Stimulated activated CD8-positive, alpha-beta memory T cell treated with anti-CD3 and anti-CD28 coated beads, Interleukin-2, amount 100 ng/mL, for 48 hours (primary cell): Measurements from ENCODE around the gene ZFR2.

Experiments used
- DNase-seq, 2 donors: peaks; one replicate each; pipeline ENCODE4 v3.0.0-alpha.2; 2020; ENCODE audit warnings: low read depth in 2 of 2

ZFR2 gene

DNA sequence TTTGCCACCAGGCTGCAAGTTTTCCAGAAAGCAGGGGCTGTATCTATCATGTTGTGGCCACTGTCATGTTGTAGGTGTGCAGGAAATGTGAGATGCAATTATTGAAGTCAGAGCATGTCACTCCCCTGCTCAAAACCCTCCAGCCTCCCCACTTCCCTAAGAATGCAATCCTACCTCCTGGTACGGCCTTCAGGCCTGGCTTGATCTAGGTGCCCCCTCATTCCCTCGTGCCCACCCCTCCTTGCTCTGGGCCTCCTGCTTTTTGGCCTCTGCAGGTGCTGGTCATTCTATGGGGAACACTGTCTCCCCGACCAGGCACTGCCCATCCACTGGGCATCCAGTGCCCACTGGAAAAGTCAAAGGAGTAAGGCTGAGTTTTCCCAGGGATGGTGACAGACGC, 54.2 kb downstream of the ZFR2 start:
- no peak for DNase-seq

DNA sequence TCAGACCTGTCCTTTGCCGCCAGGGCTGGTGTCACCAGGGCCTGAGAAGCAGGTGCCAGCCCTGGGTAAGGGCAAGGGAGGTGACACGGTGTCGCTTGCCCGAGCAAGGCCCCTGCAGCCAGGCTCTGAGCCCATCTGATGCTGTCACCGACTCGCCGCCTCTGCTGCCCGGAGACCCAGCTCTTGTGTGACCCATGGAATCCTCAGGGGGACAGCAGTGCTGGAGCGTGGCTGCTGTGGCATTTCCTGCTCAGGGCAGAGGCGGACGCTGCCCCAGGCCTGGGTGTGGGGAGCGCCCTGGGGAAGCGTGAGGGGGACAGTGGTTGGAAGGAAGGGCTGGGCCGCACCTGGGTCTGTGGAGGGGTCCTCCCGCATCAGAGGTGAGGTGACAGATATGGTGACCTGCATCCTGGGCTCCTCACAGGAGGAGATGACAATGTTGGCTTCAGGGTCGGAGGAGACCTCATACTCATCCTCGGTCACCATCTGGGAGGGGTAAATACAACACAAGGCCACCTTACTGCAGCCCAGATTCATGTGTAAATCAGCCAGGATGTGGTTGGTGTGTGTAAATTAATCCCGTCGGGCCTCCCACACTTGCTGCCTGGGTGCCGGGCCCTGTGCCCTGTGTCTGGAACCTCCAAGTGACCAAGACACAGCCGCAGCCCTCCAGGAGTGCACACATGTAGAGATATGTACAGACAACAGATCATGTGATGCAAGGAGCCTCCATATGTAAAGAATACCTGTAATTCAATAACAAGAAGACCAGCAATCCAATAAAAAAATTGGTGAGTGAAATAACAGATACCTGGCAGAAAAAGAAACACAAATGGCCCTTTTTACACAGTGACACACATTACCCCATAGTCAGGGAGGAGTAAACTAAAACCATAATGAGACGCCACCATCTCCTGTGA, 55.1 kb downstream of the ZFR2 start:
- no peak for DNase-seq

DNA sequence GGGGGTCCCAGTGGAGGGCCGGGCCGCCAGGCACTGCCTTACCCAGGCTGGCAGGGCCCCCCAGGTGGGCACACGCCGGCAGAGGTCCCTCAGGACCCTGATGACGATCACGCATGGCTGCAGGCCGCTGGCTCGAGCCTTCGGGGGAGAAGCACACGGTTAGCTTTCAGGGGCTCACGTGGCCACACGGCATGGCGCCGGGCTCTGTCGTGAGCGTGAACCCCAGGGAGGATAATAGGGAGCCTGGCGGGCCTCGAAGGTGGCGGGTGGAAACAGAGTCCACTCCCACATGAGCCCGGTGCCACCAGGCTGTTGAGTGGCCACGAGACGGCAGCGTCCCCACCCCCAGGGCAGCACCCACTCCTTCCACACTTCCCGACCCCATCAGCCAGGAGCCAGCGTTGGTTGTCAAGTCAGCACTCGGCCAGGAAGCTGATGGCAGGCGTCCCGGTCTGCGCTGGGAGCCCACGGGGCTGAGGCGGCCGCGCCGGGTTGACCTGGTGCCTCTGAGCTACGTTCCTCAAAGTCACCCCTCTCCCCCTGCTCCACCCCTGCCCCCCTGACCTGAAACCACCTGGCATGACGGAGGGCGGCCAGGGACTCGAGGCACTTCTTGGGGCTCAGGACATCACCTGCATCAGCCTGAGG, 58.0 kb downstream of the ZFR2 start:
- no peak for DNase-seq

DNA sequence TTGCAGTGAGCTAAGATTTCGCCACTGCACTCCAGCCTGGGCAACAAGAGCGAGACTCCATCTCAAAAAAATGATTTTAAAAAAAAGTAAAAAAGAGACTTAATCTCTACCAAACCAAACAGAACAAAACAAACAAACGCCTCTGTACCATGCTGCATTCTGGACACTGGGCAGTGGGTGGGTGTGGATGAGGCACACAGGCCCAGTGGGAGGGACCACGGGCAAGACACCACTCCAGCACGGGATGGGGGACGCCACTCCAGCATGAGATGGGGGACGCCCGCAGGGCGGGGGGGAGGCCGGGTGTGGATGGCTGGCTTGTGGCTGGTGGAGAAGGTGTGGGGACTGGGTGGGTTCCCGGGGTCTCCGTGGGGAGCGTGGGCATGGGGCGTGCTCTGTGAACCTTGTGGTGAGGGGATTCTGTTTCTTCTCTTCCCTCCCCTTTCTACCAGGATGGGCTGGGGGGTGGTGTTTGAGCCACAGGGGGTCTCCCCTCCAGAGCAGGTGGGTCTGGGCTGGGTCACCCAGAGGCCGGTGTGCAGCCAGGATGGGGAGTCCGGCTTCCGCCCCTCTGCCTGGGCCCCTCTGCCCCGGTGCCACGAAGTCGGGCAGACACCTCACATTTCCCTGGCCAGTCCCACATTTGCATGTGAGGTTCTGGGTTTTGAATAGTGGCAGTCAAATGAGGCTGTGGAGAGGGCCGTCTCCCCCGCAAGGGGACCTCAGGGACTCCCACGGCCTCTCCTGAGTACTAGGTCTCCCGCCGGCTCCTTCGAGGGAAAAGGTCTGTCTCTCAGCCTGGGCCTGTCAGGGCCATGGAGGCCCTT, 58.7 kb downstream of the ZFR2 start:
- DNase-seq, result no peak

DNA sequence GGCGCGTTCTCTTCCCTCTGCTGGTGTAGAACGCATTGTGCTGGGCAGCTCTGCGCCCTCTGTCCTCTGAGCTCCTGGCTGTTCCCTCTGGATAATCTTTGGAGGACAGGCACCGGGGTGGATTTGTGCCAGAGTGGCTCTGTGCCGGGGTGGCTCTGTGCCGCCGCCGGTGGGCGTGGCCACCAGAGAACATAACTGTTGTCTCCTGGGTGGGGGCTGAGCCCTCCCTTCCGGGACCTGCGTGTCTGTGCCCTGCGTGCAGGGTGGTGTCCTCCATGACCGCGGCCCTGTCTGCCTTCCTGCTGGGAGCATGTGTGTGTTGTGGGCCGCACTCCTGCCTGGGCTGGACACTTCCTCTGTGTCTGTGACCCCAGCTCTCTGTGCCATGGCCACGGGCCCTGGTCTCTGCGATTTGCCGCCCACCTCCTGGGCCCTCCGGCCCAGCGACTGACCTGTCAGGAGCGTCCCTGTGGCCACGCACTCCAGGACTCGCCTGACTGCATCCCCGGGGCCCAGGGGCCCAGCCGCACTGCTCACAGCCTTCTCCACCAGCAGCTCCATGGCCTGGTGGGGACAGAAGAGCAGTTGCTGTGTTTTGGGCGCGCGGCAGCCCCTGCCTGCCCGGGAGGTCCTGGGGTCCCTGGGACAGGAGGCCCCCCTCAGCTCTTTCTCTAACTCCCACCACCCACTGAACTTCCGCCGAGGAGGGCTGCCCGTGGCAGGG, 60.3 kb downstream of the ZFR2 start:
- no peak for DNase-seq

DNA sequence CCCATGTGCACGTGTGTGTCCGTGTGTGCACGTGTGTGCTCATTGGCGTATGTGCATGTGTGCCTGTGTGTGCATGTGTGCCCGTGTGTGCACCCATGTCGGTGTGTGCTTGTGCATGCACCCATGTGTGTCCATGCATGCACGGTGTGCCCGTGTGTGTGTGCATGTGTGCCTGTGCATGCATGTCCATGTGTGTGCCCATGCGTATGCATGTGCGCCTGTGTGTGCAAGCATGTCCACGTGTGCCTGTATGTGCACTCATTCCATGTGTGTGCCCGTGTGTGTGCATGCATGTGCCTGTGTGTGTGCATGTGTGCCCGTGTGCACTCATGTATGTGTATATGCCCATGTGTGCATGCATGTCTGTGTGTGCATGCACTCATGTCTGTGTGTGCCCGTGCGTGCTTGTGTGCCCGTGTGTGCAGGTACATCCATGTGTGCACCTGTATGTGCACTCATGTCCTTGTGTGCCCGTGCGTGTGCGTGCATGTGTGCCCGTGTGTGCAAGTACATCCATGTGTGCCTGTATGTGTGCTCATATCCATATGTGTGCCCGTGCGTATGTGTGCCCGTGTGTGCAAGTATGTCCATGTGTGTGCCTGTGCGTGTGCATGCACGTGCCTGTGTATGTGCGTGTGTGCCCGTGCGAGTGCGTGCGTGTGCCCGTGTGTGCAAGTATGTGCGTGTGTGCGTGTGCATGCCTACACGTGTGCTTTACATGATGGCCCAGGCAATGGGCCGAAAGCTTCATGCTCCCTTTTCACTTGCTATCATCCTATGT, 61.1 kb downstream of the ZFR2 start:
- DNase-seq, result no peak

DNA sequence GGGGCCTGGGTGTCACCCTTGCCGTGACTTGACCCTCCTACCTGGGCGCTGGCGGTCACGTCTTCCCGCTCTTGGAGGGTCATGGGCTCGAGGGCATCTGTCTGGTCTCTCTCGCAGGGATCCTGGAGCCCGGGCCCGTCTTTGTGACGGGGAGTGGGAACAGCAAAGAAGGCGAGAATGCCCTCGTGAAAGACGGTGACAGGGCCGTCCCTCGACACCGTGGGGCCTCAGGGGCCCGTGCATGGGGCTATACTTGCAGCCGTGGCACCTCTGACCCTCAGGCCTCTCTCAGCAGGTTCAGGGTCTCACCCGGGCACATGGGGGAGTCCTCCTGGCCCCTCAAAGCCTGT, 61.7 kb downstream of the ZFR2 start:
- DNase-seq, result no peak

DNA sequence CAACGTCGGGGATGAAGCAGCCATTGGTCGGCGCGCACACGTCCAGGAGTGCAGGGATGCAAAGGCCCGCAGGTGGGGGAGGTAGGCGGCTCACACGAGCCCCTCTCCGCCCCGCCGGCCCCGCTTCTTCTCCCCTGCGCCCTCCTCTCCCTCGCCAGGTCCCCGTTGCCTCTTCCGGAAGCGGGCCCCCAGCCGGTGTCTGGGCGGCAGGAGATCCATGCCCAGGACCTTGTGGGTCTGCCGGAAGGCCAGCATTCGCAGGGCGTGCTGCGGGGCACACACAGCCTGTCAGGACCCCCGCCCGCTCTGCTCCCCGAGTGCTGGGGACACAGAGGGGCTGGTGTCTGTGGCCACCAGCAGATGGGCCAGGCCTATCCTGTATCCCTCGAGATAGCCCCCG, 63.0 kb downstream of the ZFR2 start:
- no peak for DNase-seq

DNA sequence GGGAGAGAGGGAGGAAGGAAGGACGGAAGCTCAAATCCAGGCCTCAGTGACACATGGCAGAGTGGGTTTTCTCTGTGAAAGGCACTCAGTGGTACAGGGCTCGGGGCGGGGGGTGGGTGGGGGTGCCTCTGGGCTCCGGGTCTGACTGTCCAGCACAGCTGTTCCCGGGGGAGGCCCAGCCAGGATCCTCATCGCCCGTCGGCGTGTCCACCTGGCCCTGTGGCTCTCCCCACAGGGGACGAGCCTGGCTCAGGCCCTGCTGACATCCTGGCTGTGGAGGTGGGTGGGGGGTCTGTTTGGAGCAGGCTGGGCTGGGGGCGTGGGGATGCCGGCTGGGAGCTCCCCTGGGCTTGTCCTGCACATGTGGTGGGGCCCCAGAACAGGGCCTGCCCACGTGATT, 64.4 kb downstream of the ZFR2 start:
- no peak for DNase-seq

DNA sequence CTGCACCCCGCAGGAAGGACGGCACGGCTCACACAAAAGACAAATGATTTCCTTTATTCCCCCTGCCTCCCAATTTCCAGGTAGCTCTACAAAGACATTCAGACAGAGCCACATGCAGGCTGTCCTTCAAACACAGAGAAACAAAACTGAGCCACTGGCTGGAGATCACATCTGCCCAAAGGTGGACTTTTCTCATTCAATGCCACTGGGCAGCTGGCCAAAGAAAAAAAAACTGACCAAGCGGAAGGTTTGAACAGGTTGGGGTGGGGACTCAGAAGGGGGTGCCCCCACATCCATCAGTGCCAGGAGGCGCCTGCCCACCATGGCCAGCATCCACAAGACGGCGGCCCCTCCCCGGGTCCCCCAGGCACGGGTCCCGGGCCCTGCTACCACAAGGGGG, 64.9 kb downstream of the ZFR2 start:
- DNase-seq, result no peak

DNA sequence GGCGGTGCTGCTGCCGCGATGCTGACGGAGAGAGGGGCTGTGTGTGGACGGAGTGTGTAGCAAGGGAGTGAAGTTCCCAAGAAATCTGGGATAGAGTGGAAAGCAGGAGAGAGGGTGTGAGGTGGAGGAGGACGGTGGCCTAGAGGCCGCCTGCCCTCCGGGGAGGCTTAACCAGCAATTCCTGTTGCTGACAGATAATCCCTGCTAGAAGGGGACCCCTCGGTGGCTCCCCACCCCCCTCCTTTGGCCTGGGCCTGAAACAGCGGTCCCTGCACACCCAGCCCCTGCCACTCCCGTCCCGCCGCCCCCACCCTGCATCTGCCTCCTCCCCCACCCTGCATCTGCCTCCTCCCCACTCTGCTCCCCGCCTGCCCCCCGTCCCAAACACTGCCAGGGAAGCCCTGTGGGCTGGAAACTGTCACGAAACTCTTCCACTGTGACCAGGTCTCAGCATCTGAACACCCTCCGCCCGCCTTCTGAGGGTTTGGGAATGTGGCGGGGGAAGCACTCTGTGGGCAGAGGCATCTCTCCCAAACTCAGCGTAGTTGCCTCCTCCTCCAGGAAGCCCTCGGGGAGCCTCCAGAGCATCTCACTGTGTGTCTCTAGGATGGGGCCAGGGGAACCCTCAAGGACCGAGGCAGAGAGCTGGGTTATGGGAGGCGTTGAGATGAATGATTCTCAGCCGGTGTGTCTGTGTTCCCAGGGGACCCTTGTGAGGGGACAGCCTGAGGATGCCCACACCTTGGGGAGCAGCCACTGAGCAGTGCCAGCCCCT, 65.5 kb downstream of the ZFR2 start:
- no peak for DNase-seq

DNA sequence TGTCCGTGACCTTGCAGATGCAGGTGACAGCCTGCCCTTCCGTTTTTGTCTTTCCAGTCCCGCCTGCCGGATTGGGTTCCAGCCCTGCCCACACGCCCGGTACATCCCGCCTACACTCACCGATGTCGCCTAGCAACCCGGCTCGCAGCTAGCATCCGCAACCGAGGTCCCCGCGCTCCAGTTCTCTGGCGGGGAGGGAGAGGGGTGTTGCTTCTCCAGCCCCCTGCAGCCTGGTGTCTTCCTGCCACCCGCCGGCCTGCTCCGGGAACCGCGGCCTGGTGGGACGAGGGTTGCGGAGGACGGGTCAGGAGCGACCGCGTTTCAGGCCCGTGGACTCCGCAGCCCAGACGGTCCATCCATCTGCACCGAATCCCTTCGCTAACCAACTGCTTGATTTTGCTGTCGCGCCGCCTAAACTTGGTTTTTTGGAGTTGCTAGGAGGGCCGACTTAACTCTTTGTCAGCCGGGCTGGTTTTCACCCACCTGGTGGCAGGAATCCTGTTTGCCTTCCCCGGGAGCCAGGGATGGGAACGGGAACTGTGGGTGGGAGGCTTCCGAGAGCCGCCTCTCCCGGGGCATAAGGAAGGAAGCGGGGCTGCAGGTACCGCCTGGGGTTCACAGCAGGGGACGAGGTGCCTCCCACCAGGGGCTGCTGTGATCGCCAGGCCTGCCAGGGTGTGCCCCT, 67.3 kb downstream of the ZFR2 start:
- DNase-seq, result peak; percentile 46 to 53

DNA sequence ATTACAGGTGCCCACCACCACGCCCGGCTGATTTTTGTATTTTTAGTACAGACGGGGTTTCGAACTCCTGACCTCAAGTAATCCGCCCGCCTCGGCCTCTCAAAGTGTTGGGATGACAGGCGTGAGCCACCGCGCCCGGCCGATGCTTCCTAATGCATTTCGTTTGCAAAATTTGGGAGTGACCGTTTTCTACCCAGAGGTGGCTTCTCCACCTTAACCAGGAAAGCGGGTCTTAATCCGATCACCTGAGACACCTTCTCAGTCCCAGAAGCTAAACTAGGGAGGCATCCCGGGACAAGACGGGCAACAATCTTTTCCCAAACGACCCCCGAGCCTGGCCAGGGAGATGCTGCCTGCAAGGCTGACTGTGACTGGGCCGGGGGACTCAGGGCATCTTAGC, 67.8 kb downstream of the ZFR2 start:
- DNase-seq, result no peak

DNA sequence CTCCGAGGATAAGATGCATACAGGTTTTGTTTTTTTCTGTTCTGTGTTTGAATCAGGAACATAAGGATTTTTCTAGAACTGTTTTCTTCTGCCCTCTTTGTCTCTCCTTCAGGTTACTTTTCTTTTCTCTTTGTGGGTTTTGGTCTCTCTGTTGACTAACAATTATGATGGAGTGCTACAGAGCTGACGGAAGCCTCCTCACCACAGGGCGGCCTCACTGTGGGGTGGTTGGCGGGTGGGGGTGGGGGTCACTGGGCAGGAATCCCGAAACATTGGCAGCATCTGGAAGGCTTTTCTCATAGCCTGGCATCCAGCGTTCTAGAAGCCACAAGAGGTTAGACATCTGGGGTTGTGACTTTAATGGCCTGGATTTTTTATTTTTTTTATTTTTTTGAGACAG, 70.7 kb downstream of the ZFR2 start:
- DNase-seq, result no peak

DNA sequence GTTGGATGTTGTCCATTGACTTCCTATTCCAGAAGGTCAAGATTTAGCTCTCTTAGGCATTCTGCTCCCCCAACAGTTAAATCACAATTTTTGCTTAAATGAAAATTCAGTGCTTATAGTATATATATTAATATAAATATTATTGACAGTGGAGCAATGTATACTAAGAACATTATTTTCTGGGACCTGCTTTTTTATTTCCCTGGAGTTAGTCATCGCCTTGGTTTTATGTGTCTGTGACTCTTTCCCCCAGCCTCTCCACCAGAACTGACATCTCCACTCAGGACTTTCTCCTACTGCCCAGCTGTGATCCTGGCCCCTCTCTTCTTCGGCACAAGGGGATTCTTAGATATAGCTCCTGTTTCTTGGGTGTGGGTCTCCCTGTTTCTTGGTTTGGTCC, 72.5 kb downstream of the ZFR2 start:
- no peak for DNase-seq

DNA sequence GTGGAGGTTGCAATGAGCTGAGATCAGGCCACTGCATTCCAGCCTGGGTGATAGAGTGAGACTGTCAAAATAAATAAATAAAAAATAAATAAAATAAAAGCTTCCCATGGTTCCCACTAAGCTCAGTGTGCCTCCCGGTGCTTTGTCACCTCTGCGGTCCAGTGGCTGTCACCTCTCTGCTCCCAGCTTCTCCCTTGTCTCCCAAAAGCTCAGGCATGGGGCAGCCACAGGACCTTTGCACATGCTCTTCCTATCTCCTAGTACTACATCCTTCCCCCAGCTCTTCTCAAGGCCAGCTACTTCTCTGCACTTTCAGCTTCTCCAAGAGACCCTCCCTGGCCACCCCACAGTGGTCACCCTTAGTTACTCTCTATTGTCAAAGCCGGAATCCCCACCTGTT, 75.0 kb downstream of the ZFR2 start:
- DNase-seq, result no peak

DNA sequence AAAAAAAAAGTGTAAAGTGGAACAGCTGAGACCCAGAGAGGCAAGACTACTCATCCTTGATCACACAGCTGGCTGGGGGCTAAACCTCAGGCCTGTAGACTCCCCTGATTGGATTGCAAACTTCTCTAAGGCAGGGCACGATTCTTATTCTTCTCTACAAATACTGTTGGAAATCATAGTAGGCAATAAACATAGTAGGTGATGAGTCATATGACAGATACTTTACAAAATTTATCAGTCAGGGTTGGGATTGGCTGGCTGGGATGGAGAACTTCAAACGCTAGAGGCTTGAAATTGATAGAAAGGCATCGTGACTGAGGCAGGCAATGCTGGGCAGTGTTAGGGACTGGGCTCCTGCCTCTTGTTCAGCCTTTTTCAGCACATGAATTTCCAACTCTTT, 76.7 kb downstream of the ZFR2 start:
- no peak for DNase-seq

DNA sequence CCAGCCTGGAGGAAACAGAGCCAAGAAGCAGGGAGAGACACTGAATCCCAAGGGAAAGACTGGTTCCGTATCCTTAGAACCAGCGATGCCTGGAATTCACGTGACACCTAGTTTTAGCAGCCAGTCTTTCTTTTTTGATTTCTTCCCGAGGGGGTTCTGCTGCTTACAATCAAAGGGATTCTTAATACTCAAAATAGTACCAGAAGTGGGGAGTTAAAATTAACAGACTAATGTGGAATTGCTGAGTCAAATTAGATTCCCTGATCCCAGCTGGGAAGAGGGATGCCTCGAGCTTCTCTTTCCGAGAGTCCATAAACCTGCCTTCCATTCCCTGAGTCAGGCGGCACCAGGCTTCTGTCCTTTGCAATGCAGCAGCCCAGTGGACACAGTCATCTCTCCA, 77.9 kb downstream of the ZFR2 start:
- DNase-seq, result no peak

DNA sequence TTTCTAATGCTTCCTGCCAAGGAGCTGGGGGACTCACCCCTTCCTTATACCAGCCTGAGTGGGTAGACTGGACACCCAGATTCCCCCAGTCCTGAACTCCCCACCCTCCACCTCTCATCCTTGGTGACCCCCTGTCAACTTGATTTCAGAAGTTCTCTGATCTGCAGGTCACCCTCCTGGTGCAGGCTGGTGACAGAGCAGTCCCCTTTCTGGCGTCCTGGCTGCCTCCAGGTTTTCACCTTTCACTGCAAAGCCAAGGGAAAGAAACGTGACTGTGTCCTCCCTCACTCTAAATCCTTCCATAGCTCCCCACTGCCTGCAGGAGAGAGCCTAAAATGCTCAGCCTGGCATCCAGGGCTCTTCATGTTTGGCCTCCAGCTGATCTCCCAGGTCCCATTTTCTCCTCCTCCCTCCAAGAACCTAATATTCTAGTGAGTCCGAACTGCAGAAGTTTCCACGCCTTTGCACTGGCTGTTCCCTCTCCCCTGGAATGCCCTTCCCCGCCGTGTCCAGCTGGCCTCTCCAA, 78.6 kb downstream of the ZFR2 start:
- no peak for DNase-seq
